Liver (tissue), 10 donors: ENCODE results near the gene LBH. TPM values are rescaled to one million over a fixed set of nuclear protein-coding genes. Genes with fewer than 3 reads are reported as not detected.

Experiments
- DNase-seq: peaks from one replicate; pipeline ENCODE4 v3.0.0-alpha.2; 2017; ENCODE audit warnings: low spot score
- H3K27ac ChIP-seq, 2 donors: one replicate each; pipeline ENCODE4 v1.7.0; 2013; ENCODE audit warnings: inconsistent platforms in 2 of 2, low read length in 2 of 2, control low read depth in 1 of 2, low read depth in 1 of 2, mild to moderate bottlenecking in 1 of 2
- H3K27me3 ChIP-seq, 4 donors: one replicate each; pipeline versions ENCODE4 v1.6.1 to v1.7.0; 2013; ENCODE audit warnings: low read length in 3 of 4, inconsistent platforms in 1 of 4, mild to moderate bottlenecking in 1 of 4, moderate library complexity in 1 of 4; ENCODE audit not compliant: control insufficient read depth in 4 of 4, insufficient read depth in 4 of 4
- H3K36me3 ChIP-seq, 4 donors: one replicate each; pipeline versions ENCODE4 v1.6.1 to v1.7.0; 2013; ENCODE audit warnings: low read length in 3 of 4, mild to moderate bottlenecking in 3 of 4, low read depth in 1 of 4, moderate library complexity in 1 of 4; ENCODE audit not compliant: control insufficient read depth in 4 of 4, insufficient read depth in 3 of 4
- H3K4me1 ChIP-seq, 4 donors: one replicate each; pipeline versions ENCODE4 v1.6.1 to v1.7.0; 2013; ENCODE audit warnings: low read length in 3 of 4, mild to moderate bottlenecking in 3 of 4, moderate library complexity in 1 of 4; ENCODE audit not compliant: control insufficient read depth in 4 of 4, insufficient read depth in 4 of 4
- H3K4me3 ChIP-seq, 3 donors: one replicate each; pipeline versions ENCODE4 v1.6.1 to v1.7.0; 2013; ENCODE audit warnings: low read length in 3 of 3, control low read depth in 1 of 3, low read depth in 1 of 3, mild to moderate bottlenecking in 1 of 3
- H3K9ac ChIP-seq, 2 donors: one replicate each; pipeline ENCODE4 v1.7.0; 2013; ENCODE audit warnings: low read length in 2 of 2, mild to moderate bottlenecking in 2 of 2, moderate library complexity in 2 of 2, control low read depth in 1 of 2, low read depth in 1 of 2
- H3K9me3 ChIP-seq, 4 donors: one replicate each; pipeline versions ENCODE4 v1.6.1 to v1.7.0; 2013; ENCODE audit warnings: low read length in 3 of 4; ENCODE audit not compliant: control insufficient read depth in 4 of 4
- ATF3 ChIP-seq: IDR thresholded peaks from 2 replicates; pipeline ENCODE4 v1.6.1; 2016; ENCODE audit warnings: antibody characterized with exemption
- EGR1 ChIP-seq, 2 donors: IDR thresholded peaks; 2 replicates each; pipeline ENCODE4 v1.6.1; 2016 to 2018; ENCODE audit warnings: antibody characterized with exemption in 2 of 2, low read depth in 2 of 2
- FOXA1 ChIP-seq: IDR thresholded peaks from 2 replicates; pipeline ENCODE4 v1.6.1; 2016; ENCODE audit warnings: antibody characterized with exemption
- GABPA ChIP-seq, 2 donors: IDR thresholded peaks in 1 of 2; conservative IDR thresholded peaks in 1 of 2; 2 replicates each; pipeline ENCODE4 v1.6.1; 2016; ENCODE audit warnings: antibody characterized with exemption in 2 of 2, mild to moderate bottlenecking in 1 of 2, moderate library complexity in 1 of 2
- MAX ChIP-seq: IDR thresholded peaks from 2 replicates; pipeline ENCODE4 v1.6.1; 2016; ENCODE audit warnings: antibody characterized with exemption
- NR2F2 ChIP-seq: IDR thresholded peaks from 2 replicates; pipeline ENCODE4 v1.6.1; 2016; ENCODE audit warnings: antibody characterized with exemption
- RAD21 ChIP-seq, 2 donors: IDR thresholded peaks; 2 replicates each; pipeline ENCODE4 v1.6.1; 2016; ENCODE audit warnings: antibody characterized with exemption in 2 of 2, mild to moderate bottlenecking in 2 of 2
- RXRA ChIP-seq, 2 donors: IDR thresholded peaks; 2 replicates each; pipeline ENCODE4 v1.6.1; 2017 to 2018; ENCODE audit warnings: antibody characterized with exemption in 2 of 2, mild to moderate bottlenecking in 1 of 2
- SP1 ChIP-seq: IDR thresholded peaks from 2 replicates; pipeline ENCODE4 v1.6.1; 2018; ENCODE audit warnings: antibody characterized with exemption, mild to moderate bottlenecking
- YY1 ChIP-seq: IDR thresholded peaks from 2 replicates; pipeline ENCODE4 v1.6.1; 2016; ENCODE audit warnings: antibody characterized with exemption, mild to moderate bottlenecking
- ZBTB33 ChIP-seq: IDR thresholded peaks from 2 replicates; pipeline ENCODE4 v1.6.1; 2016; ENCODE audit warnings: antibody characterized with exemption
- WGBS: extraction: QIAGEN DNeasy Blood & Tissue Kit; methylation state at CpG from one replicate; pipeline ENCODE4 v1.1.7; 2013; 5-methylcytosine and 5-hydroxymethylcytosine counted together
- polyA plus RNA-seq, 2 donors: library from polyadenylated mRNA; stranded (reverse) in 1 of 2; unstranded in 1 of 2; fragments of 200-250 nt in 1 of 2; fragments of >200 nt in 1 of 2; fragmentation: Nextera tagmentation in 1 of 2; extraction: Ambion mirVana in 1 of 2; gene quantifications; one replicate each; pipeline versions ENCODE4 v1.2.1 to v1.2.3, GENCODE V29; 2013 to 2015
- small RNA-seq: library from RNA; depleted of rRNA; stranded (forward); fragments of <200 nt; gene quantifications from one replicate; pipeline ENCODE3, GENCODE V24; 2014
- total RNA-seq, 2 donors: library from RNA; depleted of rRNA; stranded (reverse); fragments of >200 nt; gene quantifications; one replicate each; pipeline ENCODE4 v1.2.3, GENCODE V29; 2014
- TF ChIP-seq, protein P1 (sequence below): fragments of 150-350 bp; IDR thresholded peaks from 2 replicates; pipeline ENCODE4 v1.5.1; 2017; ENCODE audit warnings: improper control_type of control experiment, low read depth, low read length; ENCODE audit not compliant: missing input control
- TF ChIP-seq, protein P2 (sequence below): IDR thresholded peaks from 2 replicates; pipeline ENCODE4 v1.6.1; 2016; ENCODE audit warnings: antibody characterized with exemption, mild to moderate bottlenecking
- donor health status: healthy.
- donor health status: healthy.
- donor health status: healthy.
- donor health status: healthy.
- donor health status: healthy.

LBH gene
- total and polyA plus RNA-seq, 4 donors = 4.1 to 50.8 (median 9.1) TPM

DNA sequence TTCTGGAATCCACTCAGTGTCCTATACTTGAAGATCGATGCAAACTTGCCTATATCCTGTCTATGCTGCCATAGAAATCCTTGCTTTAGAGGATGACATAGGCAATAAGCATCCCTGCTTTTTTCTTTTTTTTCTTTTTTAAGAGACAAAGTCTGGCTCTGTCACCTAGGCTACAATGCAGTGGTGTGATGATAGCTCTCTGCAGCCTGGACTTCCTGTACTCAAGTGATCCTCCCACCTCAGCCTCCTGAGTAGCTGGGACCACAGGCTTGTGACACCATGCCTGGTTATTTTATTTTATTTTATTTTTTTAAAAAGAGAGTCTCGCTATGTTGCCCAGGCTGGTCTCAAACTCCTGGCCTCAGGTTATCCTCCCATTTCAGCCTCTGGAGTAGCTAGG is 76.9 kb downstream of the LBH start:
- TF ChIP-seq EGR1 (IDR thresholded peaks at IDR 0.05; ENCODE audit: low read depth in 2 of 2) = no peak
- no peak for TF ChIP-seq SP1
- no peak for TF ChIP-seq NR2F2
- TF ChIP-seq, protein P1, sequence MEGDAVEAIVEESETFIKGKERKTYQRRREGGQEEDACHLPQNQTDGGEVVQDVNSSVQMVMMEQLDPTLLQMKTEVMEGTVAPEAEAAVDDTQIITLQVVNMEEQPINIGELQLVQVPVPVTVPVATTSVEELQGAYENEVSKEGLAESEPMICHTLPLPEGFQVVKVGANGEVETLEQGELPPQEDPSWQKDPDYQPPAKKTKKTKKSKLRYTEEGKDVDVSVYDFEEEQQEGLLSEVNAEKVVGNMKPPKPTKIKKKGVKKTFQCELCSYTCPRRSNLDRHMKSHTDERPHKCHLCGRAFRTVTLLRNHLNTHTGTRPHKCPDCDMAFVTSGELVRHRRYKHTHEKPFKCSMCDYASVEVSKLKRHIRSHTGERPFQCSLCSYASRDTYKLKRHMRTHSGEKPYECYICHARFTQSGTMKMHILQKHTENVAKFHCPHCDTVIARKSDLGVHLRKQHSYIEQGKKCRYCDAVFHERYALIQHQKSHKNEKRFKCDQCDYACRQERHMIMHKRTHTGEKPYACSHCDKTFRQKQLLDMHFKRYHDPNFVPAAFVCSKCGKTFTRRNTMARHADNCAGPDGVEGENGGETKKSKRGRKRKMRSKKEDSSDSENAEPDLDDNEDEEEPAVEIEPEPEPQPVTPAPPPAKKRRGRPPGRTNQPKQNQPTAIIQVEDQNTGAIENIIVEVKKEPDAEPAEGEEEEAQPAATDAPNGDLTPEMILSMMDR = no peak
- no peak for TF ChIP-seq RAD21 (IDR thresholded peaks at IDR 0.05)
- TF ChIP-seq RXRA (IDR thresholded peaks at IDR 0.05) = no peak
- no peak for TF ChIP-seq ZBTB33
- TF ChIP-seq YY1 = no peak
- TF ChIP-seq, protein P2, sequence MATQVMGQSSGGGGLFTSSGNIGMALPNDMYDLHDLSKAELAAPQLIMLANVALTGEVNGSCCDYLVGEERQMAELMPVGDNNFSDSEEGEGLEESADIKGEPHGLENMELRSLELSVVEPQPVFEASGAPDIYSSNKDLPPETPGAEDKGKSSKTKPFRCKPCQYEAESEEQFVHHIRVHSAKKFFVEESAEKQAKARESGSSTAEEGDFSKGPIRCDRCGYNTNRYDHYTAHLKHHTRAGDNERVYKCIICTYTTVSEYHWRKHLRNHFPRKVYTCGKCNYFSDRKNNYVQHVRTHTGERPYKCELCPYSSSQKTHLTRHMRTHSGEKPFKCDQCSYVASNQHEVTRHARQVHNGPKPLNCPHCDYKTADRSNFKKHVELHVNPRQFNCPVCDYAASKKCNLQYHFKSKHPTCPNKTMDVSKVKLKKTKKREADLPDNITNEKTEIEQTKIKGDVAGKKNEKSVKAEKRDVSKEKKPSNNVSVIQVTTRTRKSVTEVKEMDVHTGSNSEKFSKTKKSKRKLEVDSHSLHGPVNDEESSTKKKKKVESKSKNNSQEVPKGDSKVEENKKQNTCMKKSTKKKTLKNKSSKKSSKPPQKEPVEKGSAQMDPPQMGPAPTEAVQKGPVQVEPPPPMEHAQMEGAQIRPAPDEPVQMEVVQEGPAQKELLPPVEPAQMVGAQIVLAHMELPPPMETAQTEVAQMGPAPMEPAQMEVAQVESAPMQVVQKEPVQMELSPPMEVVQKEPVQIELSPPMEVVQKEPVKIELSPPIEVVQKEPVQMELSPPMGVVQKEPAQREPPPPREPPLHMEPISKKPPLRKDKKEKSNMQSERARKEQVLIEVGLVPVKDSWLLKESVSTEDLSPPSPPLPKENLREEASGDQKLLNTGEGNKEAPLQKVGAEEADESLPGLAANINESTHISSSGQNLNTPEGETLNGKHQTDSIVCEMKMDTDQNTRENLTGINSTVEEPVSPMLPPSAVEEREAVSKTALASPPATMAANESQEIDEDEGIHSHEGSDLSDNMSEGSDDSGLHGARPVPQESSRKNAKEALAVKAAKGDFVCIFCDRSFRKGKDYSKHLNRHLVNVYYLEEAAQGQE = no peak
- TF ChIP-seq ATF3 = no peak
- no peak for TF ChIP-seq FOXA1
- no peak for TF ChIP-seq GABPA (IDR thresholded peaks at IDR 0.05 in 1 of 2, conservative IDR thresholded peaks at IDR 0.05 in 1 of 2)
- TF ChIP-seq MAX = no peak
- no peaks in the 10 kb centered on the region for H3K9me3 ChIP-seq
- no peak overlapping the region for H3K27ac ChIP-seq
- no peak overlapping the region for H3K4me3 ChIP-seq
- no peak for DNase-seq
- H3K9ac ChIP-seq = no peak overlapping the region
- no peaks in the 10 kb centered on the region for H3K36me3 ChIP-seq
- H3K4me1 ChIP-seq = no peaks in the 10 kb centered on the region
- H3K27me3 ChIP-seq = no peaks in the 10 kb centered on the region
- 96% methylated on average over 2 of the region's 2 CpGs for WGBS

Small RNA genes lying within 50 kb of the gene (small RNA-seq; reads per million reads assigned to genes)
- gene SNORA10B = not detected

Other genes with a start within 250 kb of the LBH start
- 10 to 100 TPM; 28.4 to 62.8 TPM for gene YPEL5, start 84.5 kb upstream of the LBH start, total RNA-seq
- gene YPEL5, start 84.5 kb upstream of the LBH start, polyA plus RNA-seq = 10 to 100 TPM; 20.4 to 44.7 TPM
- gene LCLAT1, start 215.7 kb downstream of the LBH start, total RNA-seq = 10 to 100 TPM; 12.4 to 14.6 TPM
- gene LCLAT1, start 215.7 kb downstream of the LBH start, polyA plus RNA-seq = 1 to 10 TPM; 2.4 to 9.1 TPM